ENCODE data around the gene DOC2A. TPM values are rescaled to one million over a fixed set of nuclear protein-coding genes. Genes with fewer than 3 reads are reported as not detected.

DOC2A gene
- total RNA-seq, 1 donor from 2014 or later = not detected

DNA sequence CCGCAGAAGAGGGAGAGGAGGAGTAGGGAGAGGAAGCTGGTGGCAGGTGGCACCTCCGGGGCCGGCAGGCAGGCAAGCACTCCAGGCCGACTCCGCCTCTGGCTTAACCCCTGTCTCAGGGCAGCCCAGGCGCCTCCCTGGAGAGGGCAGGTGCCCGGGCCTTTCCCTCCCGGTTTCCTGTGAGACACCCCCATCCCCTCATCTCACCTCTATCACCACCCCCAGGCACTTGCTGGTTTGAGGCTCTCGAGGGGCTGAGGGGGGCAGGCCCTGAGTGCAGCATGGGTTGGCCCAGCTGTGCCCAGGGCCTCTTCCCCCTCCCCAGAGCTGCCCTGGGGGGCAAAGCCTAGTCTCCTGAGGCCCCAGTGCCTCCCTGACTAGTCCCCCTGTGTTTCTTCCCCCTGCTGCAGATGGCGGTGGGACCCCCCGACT is 6.0 kb downstream of the DOC2A start:
- H3K27me3 ChIP-seq = no peaks in the 10 kb centered on the region
- intact Hi-C loops (cut with DNase I) = no loop called here

DNA sequence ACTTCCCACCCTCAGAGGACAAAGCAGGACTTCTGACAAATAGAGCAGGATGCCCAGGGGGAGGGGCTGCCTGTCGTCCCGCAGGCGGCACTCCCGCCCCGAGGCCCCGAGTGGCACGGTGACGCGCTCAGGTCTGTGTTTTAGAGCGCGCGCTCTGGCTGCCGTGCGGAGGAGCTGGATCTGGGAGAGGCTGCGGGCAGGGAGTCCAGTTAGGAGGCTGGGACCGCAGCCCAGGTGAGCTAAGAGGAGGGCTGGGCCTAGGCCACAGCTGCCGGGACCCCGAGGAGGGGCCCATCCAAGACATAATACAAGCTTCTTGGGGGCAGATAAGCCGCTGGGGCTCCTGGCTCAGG is 6.4 kb downstream of the DOC2A start:
- H3K27ac ChIP-seq = no peak overlapping the region
- H3K9me3 ChIP-seq = no peaks in the 10 kb centered on the region
- H3K27me3 ChIP-seq = no peaks in the 10 kb centered on the region
- no peaks in the 10 kb centered on the region for H3K4me1 ChIP-seq
- peaks cover 20 to 21% of the 10 kb centered on the region in 2 donors for H3K36me3 ChIP-seq
- intact Hi-C loops (cut with DNase I) = no loop called here
- no peak overlapping the region for H3K4me3 ChIP-seq
- DNase-seq (ENCODE audit: low spot score in 2 of 2) = no peak
- TF ChIP-seq, protein P1, sequence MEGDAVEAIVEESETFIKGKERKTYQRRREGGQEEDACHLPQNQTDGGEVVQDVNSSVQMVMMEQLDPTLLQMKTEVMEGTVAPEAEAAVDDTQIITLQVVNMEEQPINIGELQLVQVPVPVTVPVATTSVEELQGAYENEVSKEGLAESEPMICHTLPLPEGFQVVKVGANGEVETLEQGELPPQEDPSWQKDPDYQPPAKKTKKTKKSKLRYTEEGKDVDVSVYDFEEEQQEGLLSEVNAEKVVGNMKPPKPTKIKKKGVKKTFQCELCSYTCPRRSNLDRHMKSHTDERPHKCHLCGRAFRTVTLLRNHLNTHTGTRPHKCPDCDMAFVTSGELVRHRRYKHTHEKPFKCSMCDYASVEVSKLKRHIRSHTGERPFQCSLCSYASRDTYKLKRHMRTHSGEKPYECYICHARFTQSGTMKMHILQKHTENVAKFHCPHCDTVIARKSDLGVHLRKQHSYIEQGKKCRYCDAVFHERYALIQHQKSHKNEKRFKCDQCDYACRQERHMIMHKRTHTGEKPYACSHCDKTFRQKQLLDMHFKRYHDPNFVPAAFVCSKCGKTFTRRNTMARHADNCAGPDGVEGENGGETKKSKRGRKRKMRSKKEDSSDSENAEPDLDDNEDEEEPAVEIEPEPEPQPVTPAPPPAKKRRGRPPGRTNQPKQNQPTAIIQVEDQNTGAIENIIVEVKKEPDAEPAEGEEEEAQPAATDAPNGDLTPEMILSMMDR (IDR thresholded peaks at IDR 0.05) = no peak

More for the DNA sequence above, 6.0 kb downstream of the DOC2A start:
- no peak overlapping the region for H3K4me3 ChIP-seq
- H3K4me1 ChIP-seq = no peaks in the 10 kb centered on the region
- H3K9me3 ChIP-seq = no peaks in the 10 kb centered on the region
- peaks cover 20 to 21% of the 10 kb centered on the region in 2 donors for H3K36me3 ChIP-seq
- no peak for DNase-seq (ENCODE audit: low spot score in 2 of 2)
- TF ChIP-seq, protein P1 (IDR thresholded peaks at IDR 0.05) = no peak
- H3K27ac ChIP-seq = no peak overlapping the region

DNA sequence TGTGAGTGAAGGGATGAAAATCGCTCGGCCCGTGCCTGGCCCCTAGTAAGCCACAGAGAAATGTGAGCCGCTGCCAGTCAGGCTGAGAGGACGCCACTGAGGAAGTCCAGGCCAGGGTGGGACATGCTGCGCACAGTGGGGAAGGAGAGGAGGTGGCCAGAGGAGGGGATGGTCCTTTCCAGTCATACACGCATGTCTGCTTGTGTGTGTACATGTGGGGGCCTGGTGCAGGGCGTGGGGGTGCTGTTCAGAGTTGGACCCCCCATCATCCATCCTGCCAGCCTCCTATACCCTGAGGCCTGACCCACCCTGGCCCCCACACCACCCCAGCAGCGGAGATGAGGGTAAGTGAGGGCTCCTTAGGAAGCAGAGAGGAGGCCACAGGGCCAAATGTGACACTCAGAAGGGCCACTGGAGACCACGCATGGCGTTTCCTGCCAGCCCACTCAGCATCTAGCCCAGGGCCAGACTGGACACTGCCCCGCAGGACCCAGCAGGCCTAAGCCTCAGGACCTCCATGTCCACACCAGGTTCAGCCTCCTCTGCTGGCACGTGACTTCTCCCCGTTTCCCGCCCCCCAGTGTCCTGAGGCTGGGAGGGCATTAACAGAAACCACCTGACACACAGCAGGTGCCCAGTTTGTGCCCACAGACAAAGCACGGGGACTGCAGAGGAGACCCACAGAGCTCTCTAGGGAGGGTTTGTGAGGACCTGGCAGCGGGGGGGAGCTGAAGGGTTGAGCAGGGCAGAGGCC is 7.0 kb downstream of the DOC2A start:
- intact Hi-C loops (cut with DNase I) = no loop called here
- TF ChIP-seq, protein P1 (IDR thresholded peaks at IDR 0.05) = no peak
- Histone ChIP-seq H3K9me3 (no peaks in the 10 kb centered on the region), H3K4me3 (no peak overlapping the region), H3K27ac (no peak overlapping the region), H3K36me3 (peaks cover 20 to 21% of the 10 kb centered on the region in 2 donors), H3K27me3 (no peaks in the 10 kb centered on the region), H3K4me1 (no peaks in the 10 kb centered on the region)
- DNase-seq (ENCODE audit: low spot score in 2 of 2) = no peak

DNA sequence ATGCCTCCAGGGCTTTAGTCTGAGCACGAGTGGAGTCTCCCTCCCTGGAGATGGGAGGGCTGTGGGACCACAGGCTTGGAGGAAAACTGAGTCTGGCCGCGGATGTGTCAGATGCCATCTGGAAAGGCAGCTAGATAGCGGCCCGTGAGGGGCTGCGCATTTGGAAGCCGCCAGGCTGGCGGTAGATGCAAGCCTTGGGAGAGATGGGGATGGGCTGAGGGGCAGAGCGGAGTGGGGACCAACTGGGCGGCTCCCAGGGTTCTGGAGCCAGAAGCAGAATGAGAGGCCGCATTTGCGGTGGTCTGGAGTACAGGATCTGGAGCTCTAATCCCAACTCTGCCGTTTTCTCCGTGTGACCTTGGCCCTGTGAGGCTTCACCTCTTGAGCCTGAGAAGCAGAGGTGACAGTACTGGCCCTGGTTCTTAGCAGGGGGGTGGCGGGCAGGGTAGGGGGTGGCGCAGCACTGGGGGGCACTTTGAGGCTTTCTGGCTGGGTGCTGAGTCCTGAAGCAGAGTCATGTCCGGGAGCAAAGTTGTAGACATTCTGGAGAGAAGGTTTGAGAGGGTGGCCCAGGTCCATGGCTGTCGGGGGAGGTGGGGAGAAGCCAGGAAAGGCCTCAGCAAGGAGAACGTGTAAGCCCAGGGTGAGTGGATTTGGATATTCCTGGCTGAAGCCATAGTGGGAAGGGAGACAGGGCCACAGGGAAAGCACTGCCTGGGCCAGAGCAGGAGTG is 8.0 kb downstream of the DOC2A start:
- no peaks in the 10 kb centered on the region for H3K27me3 ChIP-seq
- TF ChIP-seq, protein P1 (IDR thresholded peaks at IDR 0.05) = no peak
- no peak for DNase-seq (ENCODE audit: low spot score in 2 of 2)
- no peaks in the 10 kb centered on the region for H3K4me1 ChIP-seq
- intact Hi-C loops (cut with DNase I) = no loop called here
- no peak overlapping the region for H3K27ac ChIP-seq
- H3K36me3 ChIP-seq = peaks cover 20 to 26% of the 10 kb centered on the region in 2 donors
- no peak overlapping the region for H3K4me3 ChIP-seq
- no peaks in the 10 kb centered on the region for H3K9me3 ChIP-seq

DNA sequence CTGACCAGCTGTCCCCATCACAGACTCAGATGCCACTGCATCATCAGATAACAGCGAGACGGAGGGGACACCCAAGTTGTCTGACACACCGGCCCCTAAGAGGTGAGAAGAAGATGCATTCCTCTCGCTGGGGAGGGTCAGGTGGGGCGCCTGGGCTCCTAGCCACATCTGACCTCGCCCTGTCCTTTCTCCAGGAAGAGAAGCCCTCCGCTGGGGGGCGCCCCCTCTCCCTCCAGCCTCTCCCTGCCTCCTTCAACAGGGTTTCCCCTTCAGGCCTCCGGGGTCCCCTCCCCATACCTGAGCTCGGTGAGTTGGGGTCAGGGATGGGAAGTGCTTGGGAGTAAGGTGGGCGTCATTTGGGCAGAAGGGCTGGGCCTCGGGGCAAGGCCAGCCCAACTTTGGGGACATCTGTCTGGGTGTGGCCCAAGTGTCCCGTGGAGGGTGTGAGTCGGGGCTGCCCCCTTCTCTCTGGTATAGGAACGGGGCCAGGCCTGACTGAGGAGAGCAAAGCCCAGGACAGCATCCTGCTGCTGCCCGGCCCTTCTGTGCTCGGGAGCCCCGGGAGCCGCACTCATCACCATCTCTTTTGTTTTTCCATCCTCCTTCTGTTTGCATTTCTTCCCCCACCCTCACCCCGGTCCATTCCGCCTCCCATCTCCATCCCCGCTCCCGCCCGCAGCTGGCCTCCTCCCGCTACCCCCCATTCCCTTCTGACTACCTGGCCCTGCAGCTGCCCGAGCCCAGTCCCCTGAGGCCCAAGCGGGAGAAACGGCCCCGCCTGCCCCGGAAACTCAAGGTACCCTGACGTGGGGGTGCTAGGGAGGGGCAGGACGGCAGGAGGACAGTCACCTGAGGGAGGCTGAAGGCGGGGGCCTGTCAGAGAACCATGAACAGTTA is 9.8 kb downstream of the DOC2A start:
- intact Hi-C loops (cut with DNase I) = no loop called here
- Histone ChIP-seq H3K4me1 (peaks cover 4 to 6% of the 10 kb centered on the region in 2 donors), H3K27ac (no peak overlapping the region), H3K36me3 (peaks cover 20 to 26% of the 10 kb centered on the region in 2 donors), H3K4me3 (no peak overlapping the region), H3K27me3 (no peaks in the 10 kb centered on the region), H3K9me3 (no peaks in the 10 kb centered on the region)
- TF ChIP-seq, protein P1 (IDR thresholded peaks at IDR 0.05) = no peak
- DNase-seq (ENCODE audit: low spot score in 2 of 2) = no peak

All from ascending aorta (tissue), 2 donors.